Smooth muscle cell of the pulmonary artery (primary cell): Measurements from ENCODE around the gene INSYN2B. TPM values are rescaled to one million over a fixed set of nuclear protein-coding genes. Genes with fewer than 3 reads are reported as not detected.

ENCODE experiments used
- total RNA-seq: library from RNA; depleted of rRNA; stranded (reverse); fragments of >200 nt; gene quantifications from 2 replicates; pipeline ENCODE4 v1.2.3, GENCODE V29; 2014

The INSYN2B gene
- total RNA-seq = 2.1 and 3.3 TPM in 2 replicates

DNA sequence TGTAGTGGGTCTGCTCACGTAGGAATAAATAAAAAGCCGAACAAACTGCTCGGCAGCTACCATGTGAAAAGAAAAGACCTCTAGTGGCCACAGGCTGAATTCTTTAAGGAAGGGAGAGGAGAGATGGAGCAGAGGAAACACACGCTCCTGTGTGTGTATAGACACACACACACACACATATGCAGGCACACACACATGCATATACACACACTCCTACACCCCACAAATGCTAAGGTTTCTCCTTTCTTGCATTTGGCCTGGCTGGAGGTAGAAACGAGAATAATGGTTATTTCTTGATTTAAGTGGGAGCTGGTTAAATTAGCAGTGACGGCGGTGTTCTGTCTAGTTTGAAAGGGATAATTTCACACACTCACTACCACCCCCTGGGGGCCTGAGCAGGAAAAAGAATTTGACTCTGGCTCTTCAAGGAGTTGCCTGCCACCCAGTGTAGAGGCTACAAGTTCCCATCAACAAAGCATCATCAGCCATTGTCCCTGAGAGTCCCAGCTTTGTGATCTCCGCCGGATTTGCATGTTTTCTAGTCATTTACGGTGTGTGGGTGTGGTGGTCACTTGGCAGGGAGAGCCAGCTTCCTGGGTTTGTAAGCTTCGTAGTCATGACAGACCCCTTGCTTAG is at the start of gene INSYN2B:
TSS of gene INSYN2B (minus strand) at position 78 of the 636 bp plus-strand sequence. CDS start 96,597 bp downstream, outside the sequence.

Other genes starting within 250 kb of the INSYN2B start
- not detected in 2 replicates for gene FOXI1, start 125.4 kb upstream of the INSYN2B start, total RNA-seq